ENCODE data around the gene PAK1. TPM values are rescaled to one million over a fixed set of nuclear protein-coding genes. Genes with fewer than 3 reads are reported as not detected.

PAK1 gene
- total RNA-seq, 1 donor from 2014 or later = 7.7 TPM

DNA sequence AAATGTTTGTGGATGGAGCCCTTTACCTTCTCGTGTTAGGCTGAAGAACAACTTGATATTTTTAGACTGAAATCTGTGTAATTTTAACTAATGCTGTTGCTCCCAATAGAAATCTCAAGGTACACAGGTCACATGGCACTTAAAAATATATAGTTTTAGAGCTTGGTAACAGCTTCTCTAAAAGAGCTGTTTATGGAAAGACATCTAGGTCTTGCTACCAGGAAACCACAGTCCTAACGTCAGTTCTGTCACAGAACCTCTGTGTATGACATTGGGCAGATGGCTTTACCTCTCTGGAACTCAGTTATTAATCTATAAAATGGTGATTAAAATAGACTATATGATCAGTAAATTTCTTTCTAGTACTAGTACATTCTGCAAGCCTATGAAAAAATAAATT, 35.4 kb downstream of the PAK1 start:
- intact Hi-C loops (cut with micrococcal nuclease) = no loop called here
- no peak overlapping the region for H3K4me3 ChIP-seq
- no peak overlapping the region for H3K27ac ChIP-seq (replicated peaks)
- no peaks in the 10 kb centered on the region for H3K36me3 ChIP-seq
- DNase-seq = no peak
- H3K9me3 ChIP-seq (replicated peaks) = no peaks in the 10 kb centered on the region
- H3K27me3 ChIP-seq (ENCODE audit: low read depth) = peaks cover 3% of the 10 kb centered on the region
- no peaks in the 10 kb centered on the region for H3K4me1 ChIP-seq
- TF ChIP-seq, protein P1, sequence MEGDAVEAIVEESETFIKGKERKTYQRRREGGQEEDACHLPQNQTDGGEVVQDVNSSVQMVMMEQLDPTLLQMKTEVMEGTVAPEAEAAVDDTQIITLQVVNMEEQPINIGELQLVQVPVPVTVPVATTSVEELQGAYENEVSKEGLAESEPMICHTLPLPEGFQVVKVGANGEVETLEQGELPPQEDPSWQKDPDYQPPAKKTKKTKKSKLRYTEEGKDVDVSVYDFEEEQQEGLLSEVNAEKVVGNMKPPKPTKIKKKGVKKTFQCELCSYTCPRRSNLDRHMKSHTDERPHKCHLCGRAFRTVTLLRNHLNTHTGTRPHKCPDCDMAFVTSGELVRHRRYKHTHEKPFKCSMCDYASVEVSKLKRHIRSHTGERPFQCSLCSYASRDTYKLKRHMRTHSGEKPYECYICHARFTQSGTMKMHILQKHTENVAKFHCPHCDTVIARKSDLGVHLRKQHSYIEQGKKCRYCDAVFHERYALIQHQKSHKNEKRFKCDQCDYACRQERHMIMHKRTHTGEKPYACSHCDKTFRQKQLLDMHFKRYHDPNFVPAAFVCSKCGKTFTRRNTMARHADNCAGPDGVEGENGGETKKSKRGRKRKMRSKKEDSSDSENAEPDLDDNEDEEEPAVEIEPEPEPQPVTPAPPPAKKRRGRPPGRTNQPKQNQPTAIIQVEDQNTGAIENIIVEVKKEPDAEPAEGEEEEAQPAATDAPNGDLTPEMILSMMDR (IDR thresholded peaks at IDR 0.05; ENCODE audit: borderline replicate concordance) = no peak

GRCh38 chr11:77436969-77437368, 36.9 kb downstream of the PAK1 start:
- H3K27me3 ChIP-seq (ENCODE audit: low read depth) = peaks cover 3% of the 10 kb centered on the region
- no peak for DNase-seq
- H3K4me3 ChIP-seq = no peak overlapping the region
- TF ChIP-seq, protein P1 (IDR thresholded peaks at IDR 0.05; ENCODE audit: borderline replicate concordance) = no peak
- H3K27ac ChIP-seq (replicated peaks) = no peak overlapping the region
- intact Hi-C loops (cut with micrococcal nuclease) = no loop called here
- H3K36me3 ChIP-seq = no peaks in the 10 kb centered on the region
- H3K9me3 ChIP-seq (replicated peaks) = no peaks in the 10 kb centered on the region
- no peaks in the 10 kb centered on the region for H3K4me1 ChIP-seq

- TF ChIP-seq, protein P1 (IDR thresholded peaks at IDR 0.05; ENCODE audit: borderline replicate concordance) = no peak
- intact Hi-C loops (cut with micrococcal nuclease) = no loop called here
These were observed 37.4 kb downstream of the PAK1 start for GRCh38 chr11:77436506-77436905.

DNA sequence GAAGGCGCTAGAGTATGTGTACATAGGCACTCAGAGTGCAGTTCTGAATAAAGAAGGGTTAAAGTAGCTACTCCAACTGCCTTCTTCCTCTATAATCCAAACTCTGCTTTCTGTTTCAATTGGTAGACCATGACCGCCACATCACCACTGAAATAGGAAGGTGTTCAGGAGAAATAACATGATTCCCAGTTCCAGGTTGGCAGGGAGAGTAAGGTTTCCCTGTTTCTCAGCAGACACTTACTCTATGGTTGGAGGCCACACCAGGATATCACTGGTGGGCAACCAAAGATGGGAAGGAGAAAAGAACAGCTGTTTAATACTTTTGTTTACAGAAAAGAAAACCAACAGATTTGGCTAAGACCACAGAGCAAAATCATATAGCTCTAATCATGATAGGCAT, 37.9 kb downstream of the PAK1 start:
- intact Hi-C loops (cut with micrococcal nuclease) = no loop called here
- H3K27me3 ChIP-seq (ENCODE audit: low read depth) = peaks cover 3% of the 10 kb centered on the region
- H3K36me3 ChIP-seq = no peaks in the 10 kb centered on the region
- no peaks in the 10 kb centered on the region for H3K4me1 ChIP-seq
- DNase-seq = no peak
- no peak overlapping the region for H3K4me3 ChIP-seq
- no peaks in the 10 kb centered on the region for H3K9me3 ChIP-seq (replicated peaks)
- TF ChIP-seq, protein P1 (IDR thresholded peaks at IDR 0.05; ENCODE audit: borderline replicate concordance) = no peak
- no peak overlapping the region for H3K27ac ChIP-seq (replicated peaks)

More at GRCh38 chr11:77436506-77436905, 37.4 kb downstream of the PAK1 start:
- Histone ChIP-seq H3K4me3 (no peak overlapping the region), H3K4me1 (no peaks in the 10 kb centered on the region), H3K27me3 (ENCODE audit: low read depth) (peaks cover 3% of the 10 kb centered on the region), H3K36me3 (no peaks in the 10 kb centered on the region), H3K27ac (replicated peaks) (no peak overlapping the region), H3K9me3 (replicated peaks) (no peaks in the 10 kb centered on the region)
- DNase-seq = no peak

DNA sequence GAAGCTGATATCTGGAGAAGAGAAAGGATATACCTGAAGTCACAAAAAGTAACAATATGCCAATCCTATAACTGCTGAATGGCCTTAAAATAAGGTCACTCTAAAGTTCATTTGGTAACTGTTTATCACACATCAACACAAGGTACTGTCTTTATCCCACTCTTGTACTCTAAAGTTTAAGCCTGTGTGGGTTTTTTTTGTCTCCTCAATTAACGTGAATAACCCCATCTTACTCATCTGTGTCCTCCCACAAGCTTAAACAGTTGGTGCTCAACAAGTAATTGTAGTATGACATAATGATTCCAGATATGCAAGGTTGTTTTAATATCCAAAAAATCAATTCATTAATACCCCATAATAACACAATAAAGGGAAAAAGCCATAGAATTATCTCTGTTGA, 42.1 kb downstream of the PAK1 start:
- TF ChIP-seq, protein P1 (IDR thresholded peaks at IDR 0.05; ENCODE audit: borderline replicate concordance) = no peak
- Histone ChIP-seq H3K4me3 (no peak overlapping the region), H3K27me3 (ENCODE audit: low read depth) (no peaks in the 10 kb centered on the region), H3K27ac (replicated peaks) (no peak overlapping the region), H3K9me3 (replicated peaks) (no peaks in the 10 kb centered on the region), H3K36me3 (no peaks in the 10 kb centered on the region), H3K4me1 (no peaks in the 10 kb centered on the region)
- intact Hi-C loops (cut with micrococcal nuclease) = no loop called here
- no peak for DNase-seq

GRCh38 chr11:77428598-77428997, 45.3 kb downstream of the PAK1 start:
- DNase-seq = no peak
- no peaks in the 10 kb centered on the region for H3K36me3 ChIP-seq
- H3K27me3 ChIP-seq (ENCODE audit: low read depth) = no peaks in the 10 kb centered on the region
- H3K9me3 ChIP-seq (replicated peaks) = no peaks in the 10 kb centered on the region
- H3K4me3 ChIP-seq = no peak overlapping the region
- intact Hi-C loops (cut with micrococcal nuclease) = no loop called here
- no peak overlapping the region for H3K27ac ChIP-seq (replicated peaks)
- H3K4me1 ChIP-seq = no peaks in the 10 kb centered on the region
- TF ChIP-seq, protein P1 (IDR thresholded peaks at IDR 0.05; ENCODE audit: borderline replicate concordance) = no peak

All from left ventricle myocardium inferior (tissue), 1 donor.